Gastrocnemius medialis (tissue), 4 donors: Measurements from ENCODE around the gene SPPL2C. TPM values are rescaled to one million over a fixed set of nuclear protein-coding genes. Genes with fewer than 3 reads are reported as not detected.

Source experiments
- ATAC-seq, 2 donors: fragments of 150-250 bp; one replicate each; pipeline ENCODE4 v1.9.1; 2016
- DNase-seq, 2 donors: peaks; one replicate each; pipeline ENCODE4 v3.0.0-alpha.2; 2019
- H3K27ac ChIP-seq, 4 donors: fragments of 200-600 bp; sonication (generic); 1 replicate in 1 of 4; 2 replicates in 3 of 4; pipeline ENCODE4 v1.5.1; 2016 to 2018; ENCODE audit warnings: mild to moderate bottlenecking in 2 of 4, moderate library complexity in 1 of 4
- H3K27me3 ChIP-seq, 3 donors: fragments of 200-600 bp; sonication (generic) in 2 of 3; 1 replicate in 1 of 3; 2 replicates in 2 of 3; pipeline versions ENCODE4 v1.5.1 to v1.6.0; 2016 to 2019; ENCODE audit warnings: mild to moderate bottlenecking in 1 of 3, moderate library complexity in 1 of 3
- H3K36me3 ChIP-seq, 2 donors: fragments of 200-600 bp; sonication (generic) in 1 of 2; one replicate each; pipeline ENCODE4 v1.5.1; 2017 to 2018
- H3K4me1 ChIP-seq, 2 donors: fragments of 200-600 bp; sonication (generic) in 1 of 2; one replicate each; pipeline ENCODE4 v1.5.1; 2016 to 2017; ENCODE audit warnings: mild to moderate bottlenecking in 2 of 2
- H3K4me3 ChIP-seq, 4 donors: fragments of 200-600 bp; sonication (generic) in 3 of 4; 1 replicate in 1 of 4; 2 replicates in 3 of 4; pipeline ENCODE4 v1.5.1; 2016 to 2019; ENCODE audit warnings: mild to moderate bottlenecking in 2 of 4
- H3K9me3 ChIP-seq, 3 donors: fragments of 200-600 bp; sonication (generic) in 2 of 3; 1 replicate in 1 of 3; 2 replicates in 2 of 3; pipeline ENCODE4 v1.5.1; 2016 to 2019
- CTCF ChIP-seq, 5 experiments: fragments of 450-650 bp in 3 of 5; fragments of 200-600 bp in 2 of 5; sonication (generic) in 2 of 5; IDR thresholded peaks in 4 of 5; conservative IDR thresholded peaks in 1 of 5; 1 replicate in 4 of 5; 2 replicates in 1 of 5; pipeline ENCODE4 v1.5.1; 2016 to 2019; ENCODE audit warnings: antibody characterized with exemption in 5 of 5, mild to moderate bottlenecking in 3 of 5, moderate library complexity in 3 of 5
- POLR2A ChIP-seq, 2 donors: fragments of 450-650 bp; IDR thresholded peaks; one replicate each; pipeline ENCODE4 v1.6.1; 2017; ENCODE audit warnings: antibody characterized with exemption in 2 of 2, mild to moderate bottlenecking in 2 of 2, moderate library complexity in 2 of 2
- in situ Hi-C, 4 donors: fragments of 200-750 bp; cut with MboI; loops; one replicate each; pipeline versions ENCODE4 v1.15.0 to v1.8.0; 2017; ENCODE audit warnings: low sequenced_read_pairs in 4 of 4
- intact Hi-C: fragments of 100-400 bp; cut with DNase I; formaldehyde crosslinking; loops from one replicate; pipeline ENCODE4 v1.15.1; 2023; ENCODE audit warnings: low total_unique reads
- total RNA-seq, 4 donors: library from RNA; depleted of rRNA; stranded (reverse); fragments of >200 nt; gene quantifications; one replicate each; pipeline versions ENCODE4 v1.1.0 to v1.2.3, GENCODE V29; 2016

SPPL2C gene
- total RNA-seq, 4 donors from 2014 or later = not detected

- H3K4me1 ChIP-seq = no peaks in the 10 kb centered on the region
These were observed 25.1 kb downstream of the SPPL2C start for GRCh38 chr17:45869676-45870341.

GRCh38 chr17:45870342-45870974 is 25.8 kb downstream of the SPPL2C start:
- Histone ChIP-seq H3K4me3 (no peak overlapping the region), H3K4me1 (no peaks in the 10 kb centered on the region), H3K9me3 (no peaks in the 10 kb centered on the region), H3K36me3 (no peaks in the 10 kb centered on the region), H3K27ac (no peak overlapping the region), H3K27me3 (no peaks in the 10 kb centered on the region)
- intact Hi-C loops = no loop called here
- TF ChIP-seq CTCF (IDR thresholded peaks at IDR 0.05 in 4 of 5, conservative IDR thresholded peaks at IDR 0.05 in 1 of 5) = no peak
- TF ChIP-seq POLR2A (IDR thresholded peaks at IDR 0.05) = no peak
- DNase-seq = no peak
- in situ Hi-C loops = no loop called here
- ATAC-seq = no peak

More at GRCh38 chr17:45869676-45870341, 25.1 kb downstream of the SPPL2C start:
- Histone ChIP-seq H3K36me3 (no peaks in the 10 kb centered on the region), H3K27me3 (peaks cover 0 to under 1% (median 0%) of the 10 kb centered on the region in 3 donors), H3K4me3 (no peak overlapping the region), H3K9me3 (no peaks in the 10 kb centered on the region), H3K27ac (no peak overlapping the region)
- intact Hi-C loops = no loop called here
- TF ChIP-seq CTCF (IDR thresholded peaks at IDR 0.05 in 4 of 5, conservative IDR thresholded peaks at IDR 0.05 in 1 of 5) (no peak), POLR2A (IDR thresholded peaks at IDR 0.05) (no peak)
- in situ Hi-C loops = no loop called here
- no peak for ATAC-seq
- no peak for DNase-seq

- Histone ChIP-seq H3K4me3 (no peak overlapping the region), H3K9me3 (no peaks in the 10 kb centered on the region), H3K4me1 (peaks cover 0 to 7% of the 10 kb centered on the region in 2 donors), H3K36me3 (no peaks in the 10 kb centered on the region), H3K27ac (no peak overlapping the region), H3K27me3 (no peaks in the 10 kb centered on the region)
- intact Hi-C loops = no loop called here
- TF ChIP-seq CTCF (IDR thresholded peaks at IDR 0.05 in 4 of 5, conservative IDR thresholded peaks at IDR 0.05 in 1 of 5) = no peak
- no peak for TF ChIP-seq POLR2A (IDR thresholded peaks at IDR 0.05)
- DNase-seq (no peak), ATAC-seq (no peak)
- in situ Hi-C loops = no loop called here
These were observed 27.0 kb downstream of the SPPL2C start for GRCh38 chr17:45871718-45872117.

- H3K36me3 ChIP-seq = no peaks in the 10 kb centered on the region
- no peak for ATAC-seq
- peaks cover 0 to 7% of the 10 kb centered on the region in 2 donors for H3K4me1 ChIP-seq
These were observed 29.0 kb downstream of the SPPL2C start for GRCh38 chr17:45873728-45874127.

GRCh38 chr17:45874151-45874550 is 29.5 kb downstream of the SPPL2C start:
- no peak overlapping the region for H3K4me3 ChIP-seq
- no peak for DNase-seq
- H3K4me1 ChIP-seq = peaks cover 0 to 7% of the 10 kb centered on the region in 2 donors
- no peaks in the 10 kb centered on the region for H3K27me3 ChIP-seq
- TF ChIP-seq POLR2A (IDR thresholded peaks at IDR 0.05) (no peak), CTCF (IDR thresholded peaks at IDR 0.05 in 4 of 5, conservative IDR thresholded peaks at IDR 0.05 in 1 of 5) (no peak)
- intact Hi-C loops (no loop called here), in situ Hi-C loops (no loop called here)
- H3K36me3 ChIP-seq = no peaks in the 10 kb centered on the region
- ATAC-seq = no peak
- H3K27ac ChIP-seq = no peak overlapping the region
- no peaks in the 10 kb centered on the region for H3K9me3 ChIP-seq

More at GRCh38 chr17:45873728-45874127, 29.0 kb downstream of the SPPL2C start:
- H3K27me3 ChIP-seq = no peaks in the 10 kb centered on the region
- in situ Hi-C loops = no loop called here
- intact Hi-C loops = no loop called here
- H3K9me3 ChIP-seq = no peaks in the 10 kb centered on the region
- DNase-seq = no peak
- no peak overlapping the region for H3K27ac ChIP-seq
- no peak overlapping the region for H3K4me3 ChIP-seq
- TF ChIP-seq POLR2A (IDR thresholded peaks at IDR 0.05) = no peak
